ENCODE results near the gene ROBO1.

The ROBO1 gene

DNA sequence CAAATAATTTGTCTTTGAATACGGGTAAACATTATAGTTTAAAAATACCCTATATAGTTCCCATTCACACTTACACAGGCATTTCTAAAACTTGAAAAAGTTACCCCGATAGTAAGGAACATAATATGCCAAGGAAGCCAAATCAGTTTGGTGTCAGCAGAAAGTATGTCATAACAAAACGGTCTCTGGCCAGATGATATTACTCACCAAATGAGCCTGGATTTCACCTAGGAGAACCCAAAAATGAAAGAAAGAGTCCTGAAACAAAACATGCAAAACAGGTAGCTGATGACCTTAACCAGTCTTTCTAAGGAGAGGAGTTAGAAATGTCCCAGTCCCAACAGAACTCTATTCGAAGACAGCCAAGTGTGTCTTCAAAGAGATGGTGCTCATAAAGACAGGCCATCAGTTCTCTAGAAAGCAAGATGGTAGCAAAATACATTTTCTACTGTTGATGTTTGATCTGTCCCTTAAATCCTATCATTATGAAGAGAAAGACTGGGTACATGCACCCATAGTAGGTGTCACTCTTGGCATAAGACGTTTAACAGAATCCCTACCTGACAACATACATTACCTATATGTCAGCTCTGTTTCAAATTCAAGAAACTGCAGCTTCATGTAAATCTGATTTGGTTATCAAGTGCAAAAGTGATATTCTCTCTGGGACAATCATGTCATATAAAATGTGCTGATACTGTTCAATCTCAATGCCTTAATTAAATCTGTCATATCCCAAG, 942.5 kb downstream of the ROBO1 start:
- Histone ChIP-seq H3F3A (ENCODE audit: insufficient read depth, low read length) (no peaks in the 10 kb centered on the region), H3K4me1 (ENCODE audit: low read length) (no peaks in the 10 kb centered on the region), H3K4me3 (ENCODE audit: low read length) (no peak overlapping the region), H3K9me3 (replicated peaks; ENCODE audit: insufficient read depth, low read length) (no peaks in the 10 kb centered on the region), H2AFZ (ENCODE audit: low read length) (no peak overlapping the region), H3K36me3 (replicated peaks; ENCODE audit: insufficient read depth, low read length) (no peaks in the 10 kb centered on the region), H3K4me2 (ENCODE audit: low read depth, low read length) (no peak overlapping the region), H3K27me3 (replicated peaks; ENCODE audit: insufficient read depth, low read length) (no peaks in the 10 kb centered on the region), H3K9me2 (replicated peaks; ENCODE audit: insufficient read depth, low read length) (no peaks in the 10 kb centered on the region), H3K9ac (ENCODE audit: low read length) (no peak overlapping the region), H4K20me1 (ENCODE audit: insufficient read depth, low read length) (no peaks in the 10 kb centered on the region), H3K79me2 (ENCODE audit: low read length) (no peaks in the 10 kb centered on the region), H3K27ac (ENCODE audit: low read length) (no peak overlapping the region)
- no peak for DNase-seq
- TF ChIP-seq, protein P1, sequence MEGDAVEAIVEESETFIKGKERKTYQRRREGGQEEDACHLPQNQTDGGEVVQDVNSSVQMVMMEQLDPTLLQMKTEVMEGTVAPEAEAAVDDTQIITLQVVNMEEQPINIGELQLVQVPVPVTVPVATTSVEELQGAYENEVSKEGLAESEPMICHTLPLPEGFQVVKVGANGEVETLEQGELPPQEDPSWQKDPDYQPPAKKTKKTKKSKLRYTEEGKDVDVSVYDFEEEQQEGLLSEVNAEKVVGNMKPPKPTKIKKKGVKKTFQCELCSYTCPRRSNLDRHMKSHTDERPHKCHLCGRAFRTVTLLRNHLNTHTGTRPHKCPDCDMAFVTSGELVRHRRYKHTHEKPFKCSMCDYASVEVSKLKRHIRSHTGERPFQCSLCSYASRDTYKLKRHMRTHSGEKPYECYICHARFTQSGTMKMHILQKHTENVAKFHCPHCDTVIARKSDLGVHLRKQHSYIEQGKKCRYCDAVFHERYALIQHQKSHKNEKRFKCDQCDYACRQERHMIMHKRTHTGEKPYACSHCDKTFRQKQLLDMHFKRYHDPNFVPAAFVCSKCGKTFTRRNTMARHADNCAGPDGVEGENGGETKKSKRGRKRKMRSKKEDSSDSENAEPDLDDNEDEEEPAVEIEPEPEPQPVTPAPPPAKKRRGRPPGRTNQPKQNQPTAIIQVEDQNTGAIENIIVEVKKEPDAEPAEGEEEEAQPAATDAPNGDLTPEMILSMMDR (IDR thresholded peaks at IDR 0.05; ENCODE audit: low read length): no peak
- no peak for TF ChIP-seq EZH2 (optimal IDR thresholded peaks at IDR 0.05; ENCODE audit: low read depth, low read length)
- TF ChIP-seq EZH2phosphoT487 (IDR thresholded peaks at IDR 0.05; ENCODE audit: low read length): no peak

DNA sequence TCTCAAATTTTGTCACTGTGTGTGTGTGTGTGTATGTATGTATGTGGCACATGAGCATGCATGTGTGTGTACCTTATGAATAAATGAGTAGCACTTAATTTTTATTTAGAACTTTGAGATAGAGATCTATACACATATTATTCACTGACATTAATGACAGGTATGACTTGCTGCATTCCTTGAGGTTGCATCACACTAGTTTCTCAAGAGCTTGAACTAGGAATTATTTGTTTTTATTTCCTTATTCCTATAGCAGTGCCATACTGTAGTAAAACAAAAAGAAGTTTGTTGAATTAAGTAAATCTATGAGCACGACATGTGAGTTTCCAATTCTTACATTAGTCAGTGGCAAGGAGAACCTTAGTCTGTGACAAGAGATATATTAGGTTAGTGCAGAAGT, 943.9 kb downstream of the ROBO1 start:
- DNase-seq: no peak
- H3K27ac ChIP-seq (ENCODE audit: low read length): no peak overlapping the region
- no peak for TF ChIP-seq EZH2 (optimal IDR thresholded peaks at IDR 0.05; ENCODE audit: low read depth, low read length)
- TF ChIP-seq, protein P1 (IDR thresholded peaks at IDR 0.05; ENCODE audit: low read length): no peak
- TF ChIP-seq EZH2phosphoT487 (IDR thresholded peaks at IDR 0.05; ENCODE audit: low read length): no peak
- H3K4me3 ChIP-seq (ENCODE audit: low read length): no peak overlapping the region
- H3K9me3 ChIP-seq (replicated peaks; ENCODE audit: insufficient read depth, low read length): no peaks in the 10 kb centered on the region
- H3K79me2 ChIP-seq (ENCODE audit: low read length): no peaks in the 10 kb centered on the region
- H3K36me3 ChIP-seq (replicated peaks; ENCODE audit: insufficient read depth, low read length): no peaks in the 10 kb centered on the region
- no peaks in the 10 kb centered on the region for H3K4me1 ChIP-seq (ENCODE audit: low read length)
- no peaks in the 10 kb centered on the region for H3F3A ChIP-seq (ENCODE audit: insufficient read depth, low read length)
- H3K4me2 ChIP-seq (ENCODE audit: low read depth, low read length): no peak overlapping the region
- no peaks in the 10 kb centered on the region for H4K20me1 ChIP-seq (ENCODE audit: insufficient read depth, low read length)
- H3K9me2 ChIP-seq (replicated peaks; ENCODE audit: insufficient read depth, low read length): no peaks in the 10 kb centered on the region
- H3K9ac ChIP-seq (ENCODE audit: low read length): no peak overlapping the region
- H2AFZ ChIP-seq (ENCODE audit: low read length): no peak overlapping the region
- H3K27me3 ChIP-seq (replicated peaks; ENCODE audit: insufficient read depth, low read length): no peaks in the 10 kb centered on the region

DNA sequence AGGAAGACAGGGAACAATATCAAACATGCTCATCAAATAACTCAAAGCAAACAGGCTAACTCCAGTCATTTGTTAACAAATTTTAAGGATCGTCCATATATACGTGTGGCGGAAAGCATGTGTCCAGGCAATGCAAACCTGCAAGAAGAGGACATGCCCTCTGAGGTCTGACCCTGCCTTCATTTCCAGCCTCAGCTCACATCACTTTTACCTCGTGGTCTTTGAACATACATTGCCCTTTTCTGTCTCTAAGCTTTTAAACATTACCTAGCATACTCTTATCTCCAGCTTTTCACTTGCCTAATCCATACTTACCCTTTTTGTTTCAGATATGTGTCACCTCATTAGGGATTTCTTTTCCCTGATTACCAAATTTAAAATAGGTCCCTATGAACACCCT, 944.4 kb downstream of the ROBO1 start:
- Histone ChIP-seq H3K4me2 (ENCODE audit: low read depth, low read length) (no peak overlapping the region), H3K4me1 (ENCODE audit: low read length) (no peaks in the 10 kb centered on the region), H4K20me1 (ENCODE audit: insufficient read depth, low read length) (no peaks in the 10 kb centered on the region), H3K27ac (ENCODE audit: low read length) (no peak overlapping the region), H3K4me3 (ENCODE audit: low read length) (no peak overlapping the region), H3K9me2 (replicated peaks; ENCODE audit: insufficient read depth, low read length) (no peaks in the 10 kb centered on the region), H3F3A (ENCODE audit: insufficient read depth, low read length) (no peaks in the 10 kb centered on the region), H3K79me2 (ENCODE audit: low read length) (no peaks in the 10 kb centered on the region), H3K9ac (ENCODE audit: low read length) (no peak overlapping the region), H3K36me3 (replicated peaks; ENCODE audit: insufficient read depth, low read length) (no peaks in the 10 kb centered on the region), H3K27me3 (replicated peaks; ENCODE audit: insufficient read depth, low read length) (no peaks in the 10 kb centered on the region), H3K9me3 (replicated peaks; ENCODE audit: insufficient read depth, low read length) (no peaks in the 10 kb centered on the region), H2AFZ (ENCODE audit: low read length) (no peak overlapping the region)
- TF ChIP-seq, protein P1 (IDR thresholded peaks at IDR 0.05; ENCODE audit: low read length): no peak
- TF ChIP-seq EZH2 (optimal IDR thresholded peaks at IDR 0.05; ENCODE audit: low read depth, low read length) (no peak), EZH2phosphoT487 (IDR thresholded peaks at IDR 0.05; ENCODE audit: low read length) (no peak)
- no peak for DNase-seq

Data from MM.1S (cell line).